Neuron (in vitro differentiated cells): ENCODE results near the gene ZNF865.
A peak's percentile ranks its signal among the peaks of the same experiment; 100 is the strongest.

Source experiments
- H2AFZ ChIP-seq: one replicate; pipeline ENCODE4 v1.6.1; 2013; ENCODE audit warnings: low read depth, mild to moderate bottlenecking, inconsistent platforms, low read length, moderate library complexity
- H3K27me3 ChIP-seq: one replicate; pipeline ENCODE4 v1.6.1; 2013; ENCODE audit warnings: low read length; ENCODE audit not compliant: insufficient read depth
- H3K36me3 ChIP-seq: one replicate; pipeline ENCODE4 v1.6.1; 2013; ENCODE audit warnings: low read length; ENCODE audit not compliant: insufficient read depth
- H3K4me1 ChIP-seq: one replicate; pipeline ENCODE4 v1.6.1; 2013; ENCODE audit warnings: low read length; ENCODE audit not compliant: insufficient read depth
- H3K4me3 ChIP-seq: 2 replicates; pipeline ENCODE4 v1.5.1; 2013; ENCODE audit warnings: mild to moderate bottlenecking, low read length, moderate library complexity
- H3K9me3 ChIP-seq: one replicate; pipeline ENCODE4 v1.6.1; 2013; ENCODE audit warnings: low read length

ZNF865 gene

GRCh38 chr19:55625004-55625326 lies 19.5 kb downstream of the ZNF865 start:
- H3K9me3 ChIP-seq: no peaks in the 10 kb centered on the region
- H3K4me1 ChIP-seq: peaks cover 3% of the 10 kb centered on the region
- no peaks in the 10 kb centered on the region for H3K27me3 ChIP-seq
- peak overlapping the region; percentile 44 for H2AFZ ChIP-seq
- H3K36me3 ChIP-seq: peaks cover 15% of the 10 kb centered on the region
- peak overlapping the region; percentile 67 for H3K4me3 ChIP-seq

- Histone ChIP-seq H3K4me3 (no peak overlapping the region), H3K27me3 (no peaks in the 10 kb centered on the region), H2AFZ (no peak overlapping the region), H3K4me1 (peaks cover 3% of the 10 kb centered on the region), H3K9me3 (no peaks in the 10 kb centered on the region), H3K36me3 (peaks cover 5% of the 10 kb centered on the region)
Observed at GRCh38 chr19:55626350-55626749, 20.9 kb downstream of the ZNF865 start.

- no peak overlapping the region for H2AFZ ChIP-seq
- no peaks in the 10 kb centered on the region for H3K9me3 ChIP-seq
- H3K4me1 ChIP-seq: peaks cover 17% of the 10 kb centered on the region
- no peaks in the 10 kb centered on the region for H3K36me3 ChIP-seq
- H3K4me3 ChIP-seq: no peak overlapping the region
- no peaks in the 10 kb centered on the region for H3K27me3 ChIP-seq
Observed at GRCh38 chr19:55632463-55632834, 27.0 kb downstream of the ZNF865 start.

GRCh38 chr19:55633861-55634260 lies 28.4 kb downstream of the ZNF865 start:
- Histone ChIP-seq H3K4me1 (peaks cover 17% of the 10 kb centered on the region), H2AFZ (no peak overlapping the region), H3K4me3 (peak overlapping the region; percentile 72), H3K9me3 (no peaks in the 10 kb centered on the region), H3K36me3 (peaks cover 3% of the 10 kb centered on the region), H3K27me3 (no peaks in the 10 kb centered on the region)

GRCh38 chr19:55635334-55635717 lies 29.9 kb downstream of the ZNF865 start:
- H3K4me1 ChIP-seq: peaks cover 23% of the 10 kb centered on the region
- H3K36me3 ChIP-seq: peaks cover 3% of the 10 kb centered on the region
- peak overlapping the region; percentile 72 for H3K4me3 ChIP-seq
- H3K27me3 ChIP-seq: no peaks in the 10 kb centered on the region
- H3K9me3 ChIP-seq: no peaks in the 10 kb centered on the region
- no peak overlapping the region for H2AFZ ChIP-seq

GRCh38 chr19:55635856-55636440 lies 30.5 kb downstream of the ZNF865 start:
- H3K4me1 ChIP-seq: peaks cover 26% of the 10 kb centered on the region
- H3K27me3 ChIP-seq: no peaks in the 10 kb centered on the region
- H2AFZ ChIP-seq: no peak overlapping the region
- peak overlapping the region; percentile 72 for H3K4me3 ChIP-seq
- H3K9me3 ChIP-seq: no peaks in the 10 kb centered on the region
- H3K36me3 ChIP-seq: peaks cover 3% of the 10 kb centered on the region

GRCh38 chr19:55636723-55637122 lies 31.3 kb downstream of the ZNF865 start:
- H3K4me1 ChIP-seq: peaks cover 26% of the 10 kb centered on the region
- peaks cover 3% of the 10 kb centered on the region for H3K36me3 ChIP-seq
- no peaks in the 10 kb centered on the region for H3K9me3 ChIP-seq
- H3K4me3 ChIP-seq: peak overlapping the region; percentile 7
- H3K27me3 ChIP-seq: no peaks in the 10 kb centered on the region
- no peak overlapping the region for H2AFZ ChIP-seq

- Histone ChIP-seq H3K4me1 (peaks cover 32% of the 10 kb centered on the region), H3K27me3 (no peaks in the 10 kb centered on the region), H2AFZ (no peak overlapping the region)
Observed at GRCh38 chr19:55637534-55637933, 32.1 kb downstream of the ZNF865 start.

GRCh38 chr19:55638864-55639359 lies 33.5 kb downstream of the ZNF865 start:
- Histone ChIP-seq H2AFZ (no peak overlapping the region), H3K27me3 (no peaks in the 10 kb centered on the region), H3K9me3 (no peaks in the 10 kb centered on the region), H3K36me3 (peaks cover 3% of the 10 kb centered on the region), H3K4me1 (peaks cover 42% of the 10 kb centered on the region), H3K4me3 (no peak overlapping the region)

More at GRCh38 chr19:55637534-55637933, 32.1 kb downstream of the ZNF865 start:
- Histone ChIP-seq H3K9me3 (no peaks in the 10 kb centered on the region), H3K4me3 (no peak overlapping the region), H3K36me3 (peaks cover 3% of the 10 kb centered on the region)

- peaks cover 52% of the 10 kb centered on the region for H3K4me1 ChIP-seq
- H3K9me3 ChIP-seq: no peaks in the 10 kb centered on the region
- peak overlapping the region; percentile 29 for H2AFZ ChIP-seq
- no peaks in the 10 kb centered on the region for H3K27me3 ChIP-seq
- peaks cover 11% of the 10 kb centered on the region for H3K36me3 ChIP-seq
- H3K4me3 ChIP-seq: peak overlapping the region; percentile 74
Observed at GRCh38 chr19:55640043-55640576, 34.7 kb downstream of the ZNF865 start.

- Histone ChIP-seq H3K27me3 (no peaks in the 10 kb centered on the region), H3K4me1 (peaks cover 45% of the 10 kb centered on the region), H3K4me3 (peak within 1 kb of the TSS; percentile 74), H3K36me3 (peaks cover 16% of the 10 kb centered on the region), H3K9me3 (no peaks in the 10 kb centered on the region), H2AFZ (peak within 1 kb of the TSS; percentile 29)
Observed at GRCh38 chr19:55640577-55641425, 35.4 kb downstream of the ZNF865 start, which contains the start of gene ZNF580. ZNF580 (plus strand) TSS chr19:55641002; CDS start chr19:55642509, 1,507 bp downstream.

GRCh38 chr19:55641426-55642152 lies 36.1 kb downstream of the ZNF865 start:
- Histone ChIP-seq H3K36me3 (peaks cover 16% of the 10 kb centered on the region), H3K4me1 (peaks cover 37% of the 10 kb centered on the region)

More at GRCh38 chr19:55641426-55642152, 36.1 kb downstream of the ZNF865 start:
- Histone ChIP-seq H3K9me3 (no peaks in the 10 kb centered on the region), H3K4me3 (peak overlapping the region; percentile 74), H2AFZ (no peak overlapping the region), H3K27me3 (no peaks in the 10 kb centered on the region)
